PC-9 (cell line): ENCODE data around the gene TCHP.

Experiments used
- CTCF ChIP-seq: fragments of 200-600 bp; sonication (generic); conservative IDR thresholded peaks from 2 replicates; pipeline ENCODE4 v1.6.1; 2017; ENCODE audit warnings: mixed run types, antibody characterized with exemption, mild to moderate bottlenecking, moderate library complexity
- EZH2 ChIP-seq: fragments of 200-600 bp; sonication (generic); IDR thresholded peaks from 2 replicates; pipeline ENCODE4 v1.8.0; 2017; ENCODE audit warnings: antibody characterized with exemption, low read depth

- TF ChIP-seq CTCF (no peak), EZH2 (no peak)
Observed at GRCh38 chr12:109873653-109874052, 26.4 kb upstream of the TCHP start.
